BJ (cell line): Measurements from ENCODE around the gene EPS8. TPM values are rescaled to one million over a fixed set of nuclear protein-coding genes. Genes with fewer than 3 reads are reported as not detected.

Experiments
- CTCF ChIA-PET: fragments of 350-600 bp; formaldehyde crosslinking; extraction: SDS; loops from one replicate; lab custom pipeline; 2021; ENCODE audit warnings: antibody characterized with exemption, inconsistent platforms; lab: Yijun Ruan, JAX
- POLR2A ChIA-PET: fragments of 300-600 bp; sonication (Branson Sonifier 250); formaldehyde crosslinking; extraction: SDS; loops from one replicate; lab custom pipeline; 2021; ENCODE audit warnings: antibody characterized with exemption; lab: Charles Lee
- DNase-seq: peaks from one replicate; pipeline ENCODE4 v3.0.0-alpha.2; 2011; ENCODE audit warnings: low read depth
- H3K27me3 ChIP-seq: 2 replicates; pipeline ENCODE4 v1.6.0; 2011; ENCODE audit warnings: low read length; ENCODE audit not compliant: control insufficient read depth, insufficient read depth
- H3K36me3 ChIP-seq: 2 replicates; pipeline ENCODE4 v1.5.1; 2011; ENCODE audit warnings: low read length; ENCODE audit not compliant: control insufficient read depth, insufficient read depth
- H3K4me3 ChIP-seq: 2 replicates; pipeline ENCODE4 v1.5.1; 2011; ENCODE audit warnings: low read depth, mild to moderate bottlenecking, control low read depth, low read length
- polyA plus RNA-seq: library from polyadenylated mRNA; depleted of rRNA; stranded (reverse); fragments of >200 nt; gene quantifications from 2 replicates; pipeline ENCODE4 v1.2.3, GENCODE V29; 2011
- TF ChIP-seq, protein P1 (sequence below): IDR thresholded peaks from 2 replicates; pipeline ENCODE4 v1.5.1; 2011; ENCODE audit warnings: low read depth, mild to moderate bottlenecking, control low read depth, inconsistent platforms, low read length, moderate library complexity; ENCODE audit not compliant: insufficient read depth

Gene EPS8
- polyA plus RNA-seq, 1 experiment: 118 TPM

DNA sequence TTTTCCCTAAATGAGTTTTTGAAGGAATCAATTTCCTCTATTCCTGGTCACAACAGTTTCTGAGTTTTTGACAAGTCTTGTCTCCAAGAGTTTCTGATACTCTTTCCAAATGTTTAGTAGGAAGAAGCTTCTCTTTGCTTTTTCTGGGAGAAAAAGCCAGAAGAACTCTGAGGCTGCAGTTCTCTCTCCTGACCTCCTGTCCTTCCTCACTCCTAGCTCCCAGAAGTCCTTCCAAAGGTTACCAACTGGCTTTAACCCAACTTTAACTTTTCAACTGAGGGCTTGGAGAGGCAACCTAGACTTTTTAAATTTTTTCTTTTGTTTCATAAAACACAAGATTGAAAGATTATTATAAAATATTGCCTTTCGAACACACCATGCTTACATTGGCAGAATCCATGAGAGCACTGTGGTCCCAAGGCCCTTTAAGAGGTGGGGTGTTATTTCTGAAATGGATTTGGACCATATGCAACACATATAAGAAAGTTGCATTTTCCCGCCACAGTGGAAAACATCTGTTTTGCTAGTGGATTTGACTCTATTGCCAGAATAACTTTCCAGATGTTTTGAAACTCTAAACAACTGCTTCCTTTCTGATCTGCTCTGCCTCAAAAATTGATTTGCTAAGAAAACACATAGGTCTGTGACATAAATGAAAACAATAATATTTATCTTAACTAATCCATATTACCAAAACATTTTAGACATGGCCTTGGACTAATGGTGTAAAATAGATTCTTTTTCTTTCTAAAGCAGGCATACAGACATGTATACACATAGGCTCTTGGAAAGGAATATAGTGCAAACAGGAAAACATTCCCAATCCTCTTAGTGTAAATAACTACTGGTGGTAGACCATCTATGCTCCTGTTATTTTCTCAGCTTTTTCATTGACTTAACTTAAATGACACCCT lies 22.3 kb upstream of the EPS8 start:
- TF ChIP-seq, protein P1, sequence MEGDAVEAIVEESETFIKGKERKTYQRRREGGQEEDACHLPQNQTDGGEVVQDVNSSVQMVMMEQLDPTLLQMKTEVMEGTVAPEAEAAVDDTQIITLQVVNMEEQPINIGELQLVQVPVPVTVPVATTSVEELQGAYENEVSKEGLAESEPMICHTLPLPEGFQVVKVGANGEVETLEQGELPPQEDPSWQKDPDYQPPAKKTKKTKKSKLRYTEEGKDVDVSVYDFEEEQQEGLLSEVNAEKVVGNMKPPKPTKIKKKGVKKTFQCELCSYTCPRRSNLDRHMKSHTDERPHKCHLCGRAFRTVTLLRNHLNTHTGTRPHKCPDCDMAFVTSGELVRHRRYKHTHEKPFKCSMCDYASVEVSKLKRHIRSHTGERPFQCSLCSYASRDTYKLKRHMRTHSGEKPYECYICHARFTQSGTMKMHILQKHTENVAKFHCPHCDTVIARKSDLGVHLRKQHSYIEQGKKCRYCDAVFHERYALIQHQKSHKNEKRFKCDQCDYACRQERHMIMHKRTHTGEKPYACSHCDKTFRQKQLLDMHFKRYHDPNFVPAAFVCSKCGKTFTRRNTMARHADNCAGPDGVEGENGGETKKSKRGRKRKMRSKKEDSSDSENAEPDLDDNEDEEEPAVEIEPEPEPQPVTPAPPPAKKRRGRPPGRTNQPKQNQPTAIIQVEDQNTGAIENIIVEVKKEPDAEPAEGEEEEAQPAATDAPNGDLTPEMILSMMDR: no peak
- POLR2A ChIA-PET: no interaction called here
- H3K27me3 ChIP-seq: no peaks in the 10 kb centered on the region
- H3K36me3 ChIP-seq: no peaks in the 10 kb centered on the region
- no peak overlapping the region for H3K4me3 ChIP-seq
- CTCF ChIA-PET: interaction anchor here (1.4 kb wide), 1 partner anchor 44 kb away, joined by 3 read pairs; no protein-coding TSS in a partner anchor
- DNase-seq: no peak

DNA sequence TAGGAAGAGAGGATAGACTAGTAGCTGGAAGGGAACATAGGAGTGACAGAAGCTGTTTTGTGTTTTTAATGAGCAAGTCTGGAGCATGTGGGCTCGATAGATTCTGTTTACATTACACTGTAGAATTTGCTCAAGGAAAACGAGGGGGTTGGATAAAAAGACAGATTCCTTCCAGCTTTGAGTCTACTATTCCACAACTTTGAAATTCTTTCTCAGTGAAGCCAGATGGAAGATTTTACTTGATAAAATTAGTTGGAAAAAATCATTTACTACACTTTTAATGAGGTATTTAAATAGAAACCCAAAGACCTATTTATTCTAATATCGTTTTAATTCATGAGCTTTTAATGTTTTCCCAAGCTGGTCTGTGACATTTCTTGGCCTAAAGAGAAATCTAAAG lies 19.5 kb upstream of the EPS8 start:
- ChIA-PET CTCF (interaction anchor here (0.9 to 2.5 kb wide), 3 partner anchors 9 to 17 kb away, joined by 4 to 12 read pairs (median 5); no protein-coding TSS in a partner anchor), POLR2A (interaction anchor here (0.6 to 1.9 kb wide), 2 partner anchors 12 to 19 kb away, joined by 5 to 8 read pairs; partner anchors contain the start of gene EPS8)

DNA sequence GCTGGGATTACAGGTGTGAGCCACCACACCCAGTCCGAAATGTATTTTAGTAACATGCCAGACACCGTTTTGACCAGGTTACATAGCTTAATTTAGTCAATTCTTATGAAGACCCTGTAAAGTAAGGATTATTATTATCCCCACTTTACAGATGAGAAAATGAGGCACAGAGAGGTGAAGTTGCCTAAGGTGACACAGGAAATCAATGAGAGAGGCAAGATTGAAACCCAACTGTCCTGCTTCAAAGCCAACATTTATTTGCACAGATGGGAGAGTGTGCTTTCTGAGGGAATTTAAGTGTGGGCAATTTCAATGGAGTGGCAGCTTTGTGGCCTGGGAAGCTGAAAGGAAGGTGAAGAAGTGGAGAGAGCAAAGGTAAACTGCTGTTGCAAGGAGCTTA lies 19.1 kb upstream of the EPS8 start:
- CTCF ChIA-PET: interaction anchor here (0.9 to 2.5 kb wide), 5 partner anchors 10 to 50 kb away, joined by 3 to 12 read pairs (median 4); no protein-coding TSS in a partner anchor
- POLR2A ChIA-PET: interaction anchor here (0.6 to 1.9 kb wide), 2 partner anchors 11 to 19 kb away, joined by 5 to 8 read pairs; partner anchors contain the start of gene EPS8

More for the DNA sequence above, 19.5 kb upstream of the EPS8 start:
- TF ChIP-seq, protein P1: no peak
- no peaks in the 10 kb centered on the region for H3K36me3 ChIP-seq
- H3K4me3 ChIP-seq: no peak overlapping the region
- no peaks in the 10 kb centered on the region for H3K27me3 ChIP-seq
- no peak for DNase-seq

DNA sequence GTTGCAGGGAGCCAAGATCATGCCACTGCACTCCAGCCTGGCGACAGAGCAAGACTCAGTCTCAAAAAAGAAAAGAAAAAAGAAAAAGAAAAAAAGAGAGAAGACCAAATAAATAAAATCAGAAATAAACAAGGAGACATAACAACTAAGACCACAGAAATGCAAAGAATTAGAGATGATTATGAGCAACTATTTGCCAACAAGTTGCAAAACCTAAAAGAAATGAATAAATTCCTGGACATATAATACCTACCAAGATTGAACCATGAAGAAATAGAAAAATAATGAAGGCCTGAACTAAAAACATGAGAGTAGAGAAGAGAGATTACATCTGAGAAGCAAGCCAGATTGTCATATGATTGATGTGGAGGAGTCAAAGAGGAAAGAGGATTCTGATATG lies 17.6 kb upstream of the EPS8 start:
- no peak overlapping the region for H3K4me3 ChIP-seq
- DNase-seq: no peak
- TF ChIP-seq, protein P1: no peak
- H3K36me3 ChIP-seq: no peaks in the 10 kb centered on the region
- ChIA-PET CTCF (interaction anchor here (1.2 kb wide), 1 partner anchor 44 kb away, joined by 3 read pairs; no protein-coding TSS in a partner anchor), POLR2A (no interaction called here)
- H3K27me3 ChIP-seq: no peaks in the 10 kb centered on the region

More for the DNA sequence above, 19.1 kb upstream of the EPS8 start:
- Histone ChIP-seq H3K4me3 (no peak overlapping the region), H3K27me3 (no peaks in the 10 kb centered on the region), H3K36me3 (no peaks in the 10 kb centered on the region)
- DNase-seq: no peak
- TF ChIP-seq, protein P1: no peak
